Measurements from ENCODE around the gene MUC4.
"Not testable (repeated sequence)": the region's sequence is repeated elsewhere in the genome, so short reads cannot be mapped to it uniquely, and the experiment has no call there.

Gene MUC4

GRCh38 chr3:195714380-195715011 lies 97.2 kb downstream of the MUC4 start:
- no peak for DNase-seq

DNA sequence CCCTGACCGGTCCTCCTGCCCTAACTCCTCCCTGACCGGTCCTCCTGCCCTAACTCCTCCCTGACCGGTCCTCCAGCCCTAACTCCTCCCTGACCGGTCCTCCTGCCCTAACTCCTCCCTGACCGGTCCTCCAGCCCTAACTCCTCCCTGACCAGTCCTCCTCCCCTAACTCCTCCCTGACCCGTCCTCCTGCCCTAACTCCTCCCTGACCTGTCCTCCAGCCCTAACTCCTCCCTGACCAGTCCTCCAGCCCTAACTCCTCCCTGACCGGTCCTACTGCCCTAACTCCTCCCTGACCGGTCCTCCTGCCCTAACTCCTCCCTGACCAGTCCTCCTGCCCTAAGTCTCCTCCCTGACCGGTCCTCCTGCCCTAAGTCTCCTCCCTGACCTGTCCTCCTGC lies 98.6 kb downstream of the MUC4 start:
- not testable (repeated sequence) for DNase-seq

DNA sequence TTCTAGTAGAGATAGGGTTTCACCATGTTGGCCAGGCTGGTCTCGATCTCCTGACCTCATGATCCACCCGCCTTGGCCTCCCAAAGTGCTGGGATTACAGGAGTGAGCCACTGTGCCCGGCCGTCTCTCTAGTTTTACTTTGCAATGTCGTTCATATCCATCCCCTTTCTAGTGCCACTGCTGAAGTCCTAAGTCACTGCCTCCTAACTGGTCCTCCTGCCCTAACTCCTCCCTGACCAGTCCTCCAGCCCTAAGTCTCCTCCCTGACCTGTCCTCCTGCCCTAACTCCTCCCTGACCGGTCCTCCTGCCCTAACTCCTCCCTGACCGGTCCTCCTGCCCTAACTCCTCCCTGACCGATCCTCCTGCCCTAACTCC lies 99.2 kb downstream of the MUC4 start:
- not testable (repeated sequence) for DNase-seq

- no peak for DNase-seq
These were observed 99.8 kb downstream of the MUC4 start for GRCh38 chr3:195711813-195712534.

GRCh38 chr3:195711091-195711812 lies 100.5 kb downstream of the MUC4 start:
- not testable (repeated sequence) for DNase-seq

GRCh38 chr3:195710126-195710905 lies 101.4 kb downstream of the MUC4 start:
- DNase-seq, result not testable (repeated sequence)

DNA sequence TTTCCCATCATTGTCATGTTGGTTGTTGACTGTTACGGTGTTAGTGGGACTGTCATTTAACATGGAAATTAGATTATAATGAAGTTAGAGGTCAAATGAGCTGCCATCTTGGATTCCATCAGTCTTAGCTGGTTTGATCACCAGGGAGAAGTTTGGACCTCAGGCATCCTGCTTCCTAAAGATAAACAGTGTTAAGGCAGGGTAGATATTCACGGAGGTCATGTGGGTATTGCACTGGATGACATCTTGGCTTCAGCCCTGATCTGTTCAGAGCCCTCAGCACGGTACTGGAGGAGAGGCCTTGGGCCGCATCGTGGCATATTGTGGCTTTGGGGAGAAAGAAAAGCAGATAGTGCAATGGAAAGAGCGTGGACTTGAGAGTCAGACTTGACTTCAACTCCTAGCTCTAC lies 102.0 kb downstream of the MUC4 start:
- DNase-seq, result no peak

DNA sequence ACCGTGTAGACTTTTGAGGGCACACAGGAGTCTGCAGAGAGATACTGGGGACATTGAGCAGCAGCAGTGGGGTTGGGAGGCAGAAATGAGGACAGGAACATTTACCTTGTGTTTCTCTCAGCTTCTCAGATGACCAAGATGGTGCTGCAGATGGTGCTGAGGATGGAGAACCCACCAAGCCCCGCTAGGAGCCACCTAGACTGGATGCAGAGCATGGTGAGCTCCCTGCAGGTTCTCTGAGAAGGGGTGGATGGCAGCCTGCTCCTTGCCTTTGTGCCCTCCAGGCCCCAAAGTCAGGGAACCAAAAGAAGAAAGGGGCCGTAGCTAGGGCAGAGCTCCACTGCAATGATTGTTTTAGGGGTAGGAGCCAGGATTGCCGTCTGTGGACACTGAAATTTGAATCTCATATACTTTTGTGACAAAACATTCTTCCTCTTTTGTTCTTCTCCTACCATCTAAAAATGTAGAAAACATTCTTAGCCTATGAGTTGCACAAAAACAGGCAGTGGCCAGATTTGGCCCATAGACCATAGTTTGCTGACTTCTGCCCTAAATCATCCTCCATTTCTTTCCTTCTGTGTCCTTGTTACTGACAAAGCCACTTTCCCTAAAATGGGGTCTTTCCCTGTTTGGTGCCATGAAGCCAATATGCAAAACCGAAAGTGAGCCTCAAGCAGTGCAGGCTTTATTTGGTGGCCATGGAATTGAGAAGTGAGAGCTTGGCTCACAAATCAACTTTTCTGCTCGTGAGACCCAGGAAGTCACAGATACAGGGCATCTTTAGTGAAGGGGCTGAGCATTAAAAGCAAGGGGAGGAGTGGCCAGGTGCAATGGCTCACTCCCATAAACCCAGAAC lies 102.9 kb downstream of the MUC4 start:
- no peak for DNase-seq

- no peak for DNase-seq
These were observed 103.7 kb downstream of the MUC4 start for GRCh38 chr3:195708061-195708460.

GRCh38 chr3:195705081-195705991 lies 106.4 kb downstream of the MUC4 start:
- DNase-seq, result no peak

- DNase-seq, result no peak
These were observed 107.2 kb downstream of the MUC4 start for GRCh38 chr3:195704433-195704999.

- DNase-seq, result no peak
These were observed 108.0 kb downstream of the MUC4 start for GRCh38 chr3:195703776-195704175.

DNA sequence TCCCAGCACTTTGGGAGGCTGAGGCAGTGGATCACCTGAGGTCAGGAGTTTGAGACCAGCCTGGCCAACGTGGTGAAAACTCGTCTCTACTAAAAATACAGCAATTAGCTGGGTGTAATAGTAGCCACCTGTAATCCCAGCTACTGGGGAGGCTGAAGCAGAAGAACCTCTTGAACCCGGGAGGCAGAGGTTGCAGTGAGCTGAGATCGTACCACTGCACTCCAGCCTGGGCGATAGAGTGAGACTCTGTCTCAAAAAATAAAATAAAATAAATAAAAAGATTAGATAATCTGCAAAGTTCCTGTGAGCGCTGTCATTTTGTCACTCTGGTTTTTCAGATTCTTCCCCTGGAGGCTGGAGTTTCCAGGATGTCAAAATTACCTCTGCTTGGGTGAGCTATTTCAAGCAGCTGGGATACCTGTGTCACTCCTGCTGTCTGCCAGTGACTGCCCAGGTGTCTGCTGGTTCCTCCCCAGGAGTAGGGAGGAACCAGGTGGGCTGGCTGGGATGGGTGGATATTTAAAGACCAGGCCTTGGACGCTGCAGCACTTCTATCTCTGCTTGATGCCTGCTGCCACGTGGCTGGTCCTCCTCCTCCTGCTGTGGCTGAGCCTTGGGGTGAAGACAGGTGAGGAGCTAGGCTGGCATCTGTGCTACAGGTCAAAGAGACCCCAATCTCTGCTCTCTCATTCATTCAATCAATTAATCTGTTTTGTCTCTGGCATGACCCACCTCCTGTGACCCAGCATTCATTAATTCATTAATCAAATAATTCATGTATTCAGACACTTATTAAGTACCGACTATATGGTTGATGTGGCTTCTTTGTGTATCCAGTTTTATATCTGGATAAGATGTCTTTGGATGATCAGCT lies 110.5 kb downstream of the MUC4 start:
- DNase-seq, result no peak

- no peak for DNase-seq
These were observed 111.4 kb downstream of the MUC4 start for GRCh38 chr3:195700319-195700718.

DNA sequence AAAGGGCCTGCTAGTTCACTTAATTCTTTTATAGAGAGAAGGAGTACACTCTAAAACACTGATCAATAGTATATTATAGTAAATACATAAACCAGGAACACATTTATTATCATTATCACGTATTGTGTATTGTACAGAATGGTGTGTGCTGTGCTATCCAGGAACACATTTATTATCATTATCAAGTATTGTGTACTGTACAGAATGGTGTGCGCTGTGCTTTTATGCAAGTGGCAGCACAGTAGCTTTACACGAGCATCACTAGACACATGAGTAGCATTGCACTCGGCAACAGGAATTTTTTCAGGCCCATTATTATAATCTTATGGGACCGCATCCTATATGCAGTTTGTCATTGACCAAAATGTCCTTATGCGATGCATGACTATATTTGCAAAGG lies 111.9 kb downstream of the MUC4 start:
- DNase-seq, result no peak

DNA sequence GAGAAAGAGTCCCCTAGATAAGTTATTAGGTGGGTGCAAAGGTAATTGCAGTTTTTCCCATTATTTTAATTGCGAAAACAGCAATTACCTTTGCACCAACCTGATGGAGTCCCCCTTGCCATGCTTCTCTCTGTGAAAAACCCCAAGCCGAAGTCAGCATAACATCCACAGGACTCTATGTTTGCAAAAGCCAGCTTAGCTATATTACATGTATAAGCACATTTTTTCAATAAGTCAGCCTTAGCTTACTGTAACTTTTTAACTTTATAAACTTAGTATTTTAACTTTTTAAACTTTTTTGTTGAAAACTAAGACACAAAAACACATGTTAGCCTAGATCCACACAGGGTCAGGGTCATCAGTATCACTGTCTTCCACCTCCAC lies 112.3 kb downstream of the MUC4 start:
- no peak for DNase-seq

- DNase-seq, result no peak
These were observed 112.9 kb downstream of the MUC4 start for GRCh38 chr3:195698647-195699387.

DNA sequence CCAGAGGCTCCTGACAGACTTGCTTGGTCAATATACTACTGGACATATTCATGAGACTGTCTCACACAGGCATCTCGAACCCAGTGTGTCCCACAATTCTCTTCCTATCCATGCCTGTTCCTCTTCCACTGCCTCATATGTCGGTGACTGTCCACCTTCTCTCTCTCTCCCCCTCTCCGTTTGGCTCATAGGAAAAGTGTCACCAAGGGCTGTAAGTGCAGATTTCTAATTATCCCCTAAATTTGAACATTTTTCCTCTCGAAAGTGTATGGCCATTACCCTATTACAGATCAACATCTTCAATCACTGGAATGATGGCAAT lies 113.4 kb downstream of the MUC4 start:
- no peak for DNase-seq

Measured in SHP77 treated with DMSO at 0.1 percent for 48 hours (cell line).